Neural progenitor cell (in vitro differentiated cells): ENCODE data around the gene FRMD7.

Source experiments
- EZH2 ChIP-seq: fragments of 200-600 bp; sonication (generic); IDR thresholded peaks from 2 replicates; pipeline ENCODE4 v1.6.1; 2017; ENCODE audit warnings: antibody characterized with exemption, mild to moderate bottlenecking, moderate library complexity
- TF ChIP-seq, protein P1 (sequence below): fragments of 200-600 bp; sonication (generic); IDR thresholded peaks from 2 replicates; pipeline ENCODE4 v1.5.1; 2017; ENCODE audit warnings: antibody characterized with exemption, mild to moderate bottlenecking

DNA sequence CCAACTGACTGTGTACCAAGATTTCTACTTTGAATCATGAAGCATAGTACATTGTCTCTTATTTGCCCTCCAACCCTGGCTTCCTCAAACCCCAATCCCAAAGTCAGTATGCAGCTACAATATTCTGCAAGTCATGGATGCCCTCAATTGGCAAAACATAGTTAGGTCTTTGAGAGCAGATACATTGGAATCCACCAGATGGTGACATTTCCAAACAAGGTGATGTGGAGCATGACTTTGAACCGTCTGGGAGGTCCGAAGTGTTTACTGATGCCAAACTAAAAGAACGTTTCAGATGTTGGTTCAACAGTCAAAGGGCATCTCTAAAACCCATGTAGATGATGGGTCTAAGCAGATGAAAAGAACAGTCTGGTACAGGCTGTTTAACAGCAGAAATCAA lies 43.7 kb upstream of the FRMD7 start:
- no peak for TF ChIP-seq EZH2
- TF ChIP-seq, protein P1, sequence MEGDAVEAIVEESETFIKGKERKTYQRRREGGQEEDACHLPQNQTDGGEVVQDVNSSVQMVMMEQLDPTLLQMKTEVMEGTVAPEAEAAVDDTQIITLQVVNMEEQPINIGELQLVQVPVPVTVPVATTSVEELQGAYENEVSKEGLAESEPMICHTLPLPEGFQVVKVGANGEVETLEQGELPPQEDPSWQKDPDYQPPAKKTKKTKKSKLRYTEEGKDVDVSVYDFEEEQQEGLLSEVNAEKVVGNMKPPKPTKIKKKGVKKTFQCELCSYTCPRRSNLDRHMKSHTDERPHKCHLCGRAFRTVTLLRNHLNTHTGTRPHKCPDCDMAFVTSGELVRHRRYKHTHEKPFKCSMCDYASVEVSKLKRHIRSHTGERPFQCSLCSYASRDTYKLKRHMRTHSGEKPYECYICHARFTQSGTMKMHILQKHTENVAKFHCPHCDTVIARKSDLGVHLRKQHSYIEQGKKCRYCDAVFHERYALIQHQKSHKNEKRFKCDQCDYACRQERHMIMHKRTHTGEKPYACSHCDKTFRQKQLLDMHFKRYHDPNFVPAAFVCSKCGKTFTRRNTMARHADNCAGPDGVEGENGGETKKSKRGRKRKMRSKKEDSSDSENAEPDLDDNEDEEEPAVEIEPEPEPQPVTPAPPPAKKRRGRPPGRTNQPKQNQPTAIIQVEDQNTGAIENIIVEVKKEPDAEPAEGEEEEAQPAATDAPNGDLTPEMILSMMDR: no peak
